ENCODE measurements around the gene KCNIP3.

DNA sequence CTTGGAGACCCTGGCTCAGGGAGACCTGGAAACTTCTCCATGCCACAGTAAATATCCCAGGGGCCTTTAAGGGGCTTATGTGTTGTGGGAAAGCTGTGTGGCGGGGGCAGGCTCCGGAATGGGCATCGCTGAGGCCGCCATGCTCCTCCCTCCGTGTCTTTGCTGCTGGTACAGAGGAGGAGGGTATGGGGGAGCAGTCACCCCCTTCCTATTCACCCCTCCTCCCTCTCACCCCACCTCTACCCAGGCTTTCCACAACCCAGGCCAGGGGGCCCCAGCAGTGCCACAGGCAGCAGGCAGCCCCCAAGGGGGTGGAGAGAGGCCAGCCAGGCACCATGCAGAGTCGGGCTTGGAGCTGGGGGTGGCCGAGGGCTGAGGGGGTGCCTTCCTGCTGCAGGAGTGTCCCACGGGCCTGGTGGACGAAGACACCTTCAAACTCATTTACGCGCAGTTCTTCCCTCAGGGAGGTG lies 77.3 kb downstream of the KCNIP3 start:
- TF ChIP-seq ZEB2 (IDR thresholded peaks at IDR 0.05), result no peak
- no peak for TF ChIP-seq RFX5 (IDR thresholded peaks at IDR 0.05; ENCODE audit: low read depth, low read length)

All from K562 (cell line).